K562 (cell line): ENCODE results near the gene AURKB. TPM values are rescaled to one million over a fixed set of nuclear protein-coding genes. Genes with fewer than 3 reads are reported as not detected.

Experiments
- CEBPB ChIP-seq: fragments of 450-650 bp; IDR thresholded peaks from 2 replicates; pipeline ENCODE4 v1.6.1; 2016; ENCODE audit warnings: missing genetic modification characterization, missing compliant biosample characterization
- CHD7 ChIP-seq: fragments of 200-600 bp; sonication (generic); IDR thresholded peaks from one replicate; pipeline ENCODE4 v1.6.1; 2012; ENCODE audit warnings: mild to moderate bottlenecking, low read depth, low read length, inconsistent platforms
- GATA2 ChIP-seq: sonication (generic); formaldehyde crosslinking; IDR thresholded peaks from 2 replicates; pipeline ENCODE4 v1.4.0; 2020; ENCODE audit warnings: mild to moderate bottlenecking, missing genetic modification reagents
- KLF6 ChIP-seq: fragments of 250-450 bp; sonication (Bioruptor Pico); IDR thresholded peaks from 2 replicates; pipeline ENCODE4 v1.4.0; 2020; ENCODE audit warnings: mild to moderate bottlenecking, moderate library complexity, borderline replicate concordance
- RERE ChIP-seq: sonication (generic); formaldehyde crosslinking; IDR thresholded peaks from 2 replicates; pipeline ENCODE4 v1.8.0; 2023; ENCODE audit warnings: missing genetic modification reagents, mild to moderate bottlenecking, borderline replicate concordance
- SRSF7 ChIP-seq: fragments of 200-400 bp; formaldehyde crosslinking; optimal IDR thresholded peaks from 2 replicates; pipeline ENCODE3; 2017; ENCODE audit warnings: mild to moderate bottlenecking, low read depth, low read length
- ZNF707 ChIP-seq: fragments of 250-450 bp; sonication (Bioruptor Pico); conservative IDR thresholded peaks from 2 replicates; pipeline ENCODE4 v1.8.0; 2022; ENCODE audit warnings: inconsistent platforms, mild to moderate bottlenecking, moderate library complexity
- polyA plus RNA-seq, 8 experiments: library from polyadenylated mRNA; depleted of rRNA in 4 of 8; stranded (reverse) in 5 of 8; unstranded in 3 of 8; fragments of >200 nt; fragmentation: Nextera tagmentation in 2 of 8; fragmentation: Illumina TruSeq in 1 of 8; extraction: Ambion mirVana in 2 of 8; extraction: Trizol in 1 of 8; gene quantifications; 2 replicates each; pipeline versions ENCODE4 v1.2.1 to v1.2.3, GENCODE V29; 2011 to 2014; ENCODE audit warnings: inconsistent platforms in 1 of 8, missing spikeins in 1 of 8
- total RNA-seq, 7 experiments: library from RNA; depleted of rRNA in 6 of 7; stranded (reverse); fragments of >200 nt in 6 of 7; fragmentation: Illumina TruSeq in 2 of 7; extraction: Trizol in 2 of 7; gene quantifications; 2 replicates each; pipeline versions ENCODE4 v1.2.1 to v1.2.3, GENCODE V29; 2011 to 2021; ENCODE audit warnings: low replicate concordance in 1 of 7
- TF ChIP-seq, protein P1 (sequence below): fragments of 450-650 bp; IDR thresholded peaks from 2 replicates; pipeline ENCODE4 v1.6.1; 2017; ENCODE audit warnings: mild to moderate bottlenecking, moderate library complexity

AURKB gene
- total and polyA plus RNA-seq, 9 of the 15 experiments (the other 6 are each of a cell fraction or from before 2014, with no cell fraction given) = 27.2 to 114 (median 74.8) TPM

DNA sequence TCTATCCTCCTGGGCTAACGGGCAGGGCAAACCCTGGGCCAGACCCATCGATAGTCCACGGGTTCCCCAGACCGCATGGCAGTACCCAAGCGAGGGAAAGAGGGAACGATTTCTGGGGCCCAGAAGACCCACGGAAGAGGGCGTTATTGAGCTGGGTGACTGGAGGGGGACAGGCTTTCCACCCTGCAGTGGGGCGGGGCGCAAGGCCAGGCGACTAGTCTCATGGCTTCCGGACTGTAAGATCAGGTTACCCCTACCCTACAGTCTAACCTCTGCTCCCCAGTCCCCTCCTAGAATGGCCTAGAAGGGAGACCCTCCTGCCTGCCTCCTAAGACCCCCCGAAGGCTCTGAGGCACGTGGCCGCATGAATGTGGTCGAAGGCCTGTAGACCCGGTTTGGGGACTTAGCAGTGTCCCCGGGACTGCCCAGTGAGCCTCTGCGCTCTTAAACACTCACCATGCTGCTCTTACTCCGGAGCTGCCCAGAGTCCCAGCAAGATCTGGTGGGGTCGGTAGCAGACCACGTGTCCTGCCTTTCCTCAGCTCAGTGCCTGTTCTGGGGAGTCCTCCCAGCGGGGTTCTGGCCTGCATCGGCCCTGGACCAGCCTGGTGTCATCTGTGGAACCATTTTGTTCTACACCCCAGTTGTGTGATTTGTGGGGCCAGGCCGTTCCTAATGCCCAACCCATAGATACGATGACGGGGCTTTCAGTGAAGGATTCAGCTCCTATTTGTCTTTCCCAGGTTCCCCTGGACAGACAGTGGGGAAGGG, 13.2 kb upstream of the AURKB start (continued):
- TF ChIP-seq CHD7 (no peak), CEBPB (tag) (no peak), KLF6 (CRISPR knock-in tag) (0 out of 2 replicates have a peak, but pooled peaks have one; percentile 9), SRSF7 (no peak), RERE (CRISPR knock-in tag) (no peak), ZNF707 (no peak), GATA2 (CRISPR knock-in tag) (no peak)
- TF ChIP-seq, protein P1, sequence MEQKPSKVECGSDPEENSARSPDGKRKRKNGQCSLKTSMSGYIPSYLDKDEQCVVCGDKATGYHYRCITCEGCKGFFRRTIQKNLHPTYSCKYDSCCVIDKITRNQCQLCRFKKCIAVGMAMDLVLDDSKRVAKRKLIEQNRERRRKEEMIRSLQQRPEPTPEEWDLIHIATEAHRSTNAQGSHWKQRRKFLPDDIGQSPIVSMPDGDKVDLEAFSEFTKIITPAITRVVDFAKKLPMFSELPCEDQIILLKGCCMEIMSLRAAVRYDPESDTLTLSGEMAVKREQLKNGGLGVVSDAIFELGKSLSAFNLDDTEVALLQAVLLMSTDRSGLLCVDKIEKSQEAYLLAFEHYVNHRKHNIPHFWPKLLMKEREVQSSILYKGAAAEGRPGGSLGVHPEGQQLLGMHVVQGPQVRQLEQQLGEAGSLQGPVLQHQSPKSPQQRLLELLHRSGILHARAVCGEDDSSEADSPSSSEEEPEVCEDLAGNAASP = no peak
